CD14-positive monocyte (primary cell): Measurements from ENCODE around the gene BBS10. TPM values are rescaled to one million over a fixed set of nuclear protein-coding genes. Genes with fewer than 3 reads are reported as not detected.

Experiments
- DNase-seq, 3 donors: peaks; one replicate each; pipeline ENCODE4 v3.0.0-alpha.2; 2011 to 2022
- H2AFZ ChIP-seq: 2 replicates; pipeline ENCODE4 v1.6.0; 2012; ENCODE audit warnings: mild to moderate bottlenecking, low read depth, low read length, inconsistent platforms; ENCODE audit not compliant: insufficient read depth, poor library complexity, severe bottlenecking
- H3K27ac ChIP-seq, 2 donors: 1 replicate in 1 of 2; 2 replicates in 1 of 2; pipeline ENCODE4 v1.5.1; 2012 to 2013; ENCODE audit warnings: low read length in 2 of 2, control low read depth in 1 of 2, inconsistent platforms in 1 of 2, low read depth in 1 of 2, mild to moderate bottlenecking in 1 of 2
- H3K27me3 ChIP-seq, 2 donors: one replicate each; pipeline versions ENCODE4 v1.6.0 to v1.6.1; 2011 to 2013; ENCODE audit warnings: low read length in 2 of 2; ENCODE audit not compliant: control insufficient read depth in 2 of 2, insufficient read depth in 2 of 2
- H3K36me3 ChIP-seq, 2 donors: replicated peaks in 1 of 2; 1 replicate in 1 of 2; 2 replicates in 1 of 2; pipeline versions ENCODE4 v1.5.1 to v1.6.1; 2012 to 2013; ENCODE audit warnings: low read length in 2 of 2, control low read depth in 1 of 2, inconsistent platforms in 1 of 2, mild to moderate bottlenecking in 1 of 2; ENCODE audit not compliant: insufficient read depth in 2 of 2, control insufficient read depth in 1 of 2
- H3K4me1 ChIP-seq, 2 donors: 1 replicate in 1 of 2; 2 replicates in 1 of 2; pipeline versions ENCODE4 v1.5.1 to v1.6.1; 2012 to 2013; ENCODE audit warnings: low read length in 2 of 2, control low read depth in 1 of 2, inconsistent platforms in 1 of 2, mild to moderate bottlenecking in 1 of 2, moderate library complexity in 1 of 2; ENCODE audit not compliant: insufficient read depth in 2 of 2, control insufficient read depth in 1 of 2
- H3K4me2 ChIP-seq: replicated peaks from 2 replicates; pipeline ENCODE3; 2012; ENCODE audit warnings: low read length, moderate library complexity, mild to moderate bottlenecking; ENCODE audit not compliant: poor library complexity, severe bottlenecking; ENCODE audit errors: extremely low read depth
- H3K4me3 ChIP-seq, 3 experiments: fragments of 200-600 bp in 1 of 3; sonication (generic) in 1 of 3; replicated peaks in 1 of 3; 1 replicate in 2 of 3; 2 replicates in 1 of 3; pipeline ENCODE4 v1.5.1; 2011 to 2013; ENCODE audit warnings: low read length in 3 of 3, mild to moderate bottlenecking in 3 of 3, control low read depth in 2 of 3, low read depth in 2 of 3, inconsistent platforms in 1 of 3, moderate library complexity in 1 of 3
- H3K79me2 ChIP-seq: 2 replicates; pipeline ENCODE4 v1.6.0; 2012; ENCODE audit warnings: mild to moderate bottlenecking, control low read depth, inconsistent platforms, low read length, moderate library complexity; ENCODE audit not compliant: insufficient read depth
- H3K9ac ChIP-seq: 2 replicates; pipeline ENCODE4 v1.6.0; 2017; ENCODE audit warnings: low read length, mild to moderate bottlenecking; ENCODE audit not compliant: insufficient read depth, poor library complexity, severe bottlenecking
- H3K9me3 ChIP-seq, 2 donors: replicated peaks in 1 of 2; 1 replicate in 1 of 2; 2 replicates in 1 of 2; pipeline versions ENCODE4 v1.5.1 to v1.6.1; 2012 to 2013; ENCODE audit warnings: low read length in 2 of 2, control low read depth in 1 of 2; ENCODE audit not compliant: control insufficient read depth in 1 of 2, insufficient read depth in 1 of 2
- H4K20me1 ChIP-seq: 2 replicates; pipeline ENCODE4 v1.6.0; 2012; ENCODE audit warnings: mild to moderate bottlenecking, low read length, control low read depth, moderate library complexity; ENCODE audit not compliant: insufficient read depth
- H3K27ac Mint-ChIP-seq, 7 donors: one replicate each; pipeline ENCODE4 v1.8.0; 2020; ENCODE audit warnings: mild to moderate bottlenecking in 7 of 7, mixed read lengths in 7 of 7, moderate library complexity in 6 of 7, inconsistent platforms in 2 of 7
- H3K27me3 Mint-ChIP-seq, 3 donors: one replicate each; pipeline ENCODE4 v1.8.0; 2021 to 2022; ENCODE audit warnings: low read depth in 3 of 3, mild to moderate bottlenecking in 3 of 3, mixed read lengths in 3 of 3, moderate library complexity in 3 of 3, inconsistent platforms in 1 of 3
- H3K36me3 Mint-ChIP-seq, 2 donors: one replicate each; pipeline ENCODE4 v1.8.0; 2020; ENCODE audit warnings: mixed read lengths in 2 of 2, inconsistent platforms in 1 of 2, mild to moderate bottlenecking in 1 of 2
- H3K4me1 Mint-ChIP-seq: one replicate; pipeline ENCODE4 v1.8.0; 2020; ENCODE audit warnings: mild to moderate bottlenecking, mixed read lengths
- H3K4me3 Mint-ChIP-seq, 2 donors: one replicate each; pipeline ENCODE4 v1.8.0; 2020; ENCODE audit warnings: mild to moderate bottlenecking in 2 of 2, mixed read lengths in 2 of 2, moderate library complexity in 1 of 2
- H3K9me3 Mint-ChIP-seq, 7 donors: one replicate each; pipeline ENCODE4 v1.8.0; 2020 to 2022; ENCODE audit warnings: mixed read lengths in 7 of 7, mild to moderate bottlenecking in 6 of 7, moderate library complexity in 6 of 7, inconsistent platforms in 2 of 7
- WGBS: methylation state at CpG from one replicate; pipeline ENCODE4 v1.1.5; 2013; ENCODE audit warnings: missing lambda C conversion rate; ENCODE audit not compliant: insufficient coverage; 5-methylcytosine and 5-hydroxymethylcytosine counted together
- intact Hi-C, 2 donors: fragments of 100-400 bp; cut with micrococcal nuclease; formaldehyde crosslinking; loops; one replicate each; pipeline versions ENCODE4 v1.15.0 to v1.15.1; 2023
- polyA plus RNA-seq, 3 donors: library from polyadenylated mRNA; depleted of rRNA in 1 of 3; unstranded in 2 of 3; stranded (reverse) in 1 of 3; fragments of 300-500 nt in 2 of 3; fragments of >200 nt in 1 of 3; fragmentation: Illumina TruSeq in 2 of 3; gene quantifications; 1 replicate in 2 of 3; 2 replicates in 1 of 3; pipeline ENCODE4 v1.2.3, GENCODE V29; 2012 to 2021
- TF ChIP-seq, protein P1 (sequence below): fragments of 200-600 bp; IDR thresholded peaks from one replicate; pipeline ENCODE4 v1.8.0; 2022; ENCODE audit warnings: antibody characterized with exemption, mild to moderate bottlenecking

BBS10 gene
- polyA plus RNA-seq, 3 donors = 1.4 to 2.6 (median 1.8) TPM

DNA sequence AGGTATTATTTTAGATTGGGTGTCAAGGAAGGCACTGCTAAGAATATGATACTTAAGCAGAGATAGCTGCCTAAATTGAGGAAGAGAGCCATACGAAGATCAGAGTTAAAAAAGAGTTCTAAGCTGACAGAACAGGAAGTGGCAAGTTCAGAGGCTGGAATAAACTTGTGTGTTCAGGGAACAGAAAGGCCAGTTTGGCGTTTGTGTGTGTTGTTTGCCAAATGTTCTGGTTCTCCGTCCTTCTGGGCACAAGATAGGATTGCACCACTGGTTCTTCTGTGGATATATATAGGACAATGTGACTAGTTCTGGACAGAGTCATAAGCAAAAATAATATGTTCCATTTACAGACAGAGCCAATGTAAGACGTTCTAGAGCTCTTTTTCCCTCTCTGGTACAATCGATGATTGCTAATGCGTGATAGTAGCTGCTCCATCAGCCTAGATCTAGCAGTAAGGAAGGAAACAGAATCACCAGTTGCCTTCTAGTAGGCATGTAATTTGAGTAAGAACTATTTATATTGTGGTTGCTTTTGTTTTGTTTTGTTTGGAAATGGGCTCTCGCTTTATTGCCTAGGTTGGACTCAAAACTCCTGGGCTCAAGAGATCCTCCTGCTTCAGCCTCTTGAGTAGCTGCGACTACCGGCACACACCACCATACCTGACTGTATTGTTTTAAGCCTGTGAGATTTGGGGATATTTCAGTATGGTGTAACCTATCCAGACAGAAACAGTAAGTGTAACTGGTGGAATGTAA is 7.4 kb downstream of the BBS10 start:
- no peaks in the 10 kb centered on the region for H3K27me3 ChIP-seq
- Mint-ChIP-seq H3K36me3 (peaks cover 0 to 9% of the 10 kb centered on the region in 2 donors), H3K4me3 (no peak overlapping the region), H3K9me3 (peaks cover 0 to 4% (median 0%) of the 10 kb centered on the region in 7 donors), H3K4me1 (peaks cover 11% of the 10 kb centered on the region), H3K27me3 (peaks cover 0 to 4% (median 2%) of the 10 kb centered on the region in 3 donors), H3K27ac (peak overlapping the region in 2 of 7 donors; percentile 16 to 22)
- H3K4me1 ChIP-seq = no peaks in the 10 kb centered on the region
- H3K9ac ChIP-seq = no peak overlapping the region
- H3K27ac ChIP-seq = no peak overlapping the region
- H3K36me3 ChIP-seq = no peaks in the 10 kb centered on the region
- H2AFZ ChIP-seq = no peak overlapping the region
- DNase-seq = peak; percentile 11 to 26 (median 12)
- H3K79me2 ChIP-seq = no peaks in the 10 kb centered on the region
- intact Hi-C loops = loop anchor here (10.0 kb wide), 2 partner anchors 114 to 256 kb away; partner anchors contain the start of gene NAP1L1 (in 1 of the 2)
- H3K4me2 ChIP-seq = no peak overlapping the region
- TF ChIP-seq, protein P1, sequence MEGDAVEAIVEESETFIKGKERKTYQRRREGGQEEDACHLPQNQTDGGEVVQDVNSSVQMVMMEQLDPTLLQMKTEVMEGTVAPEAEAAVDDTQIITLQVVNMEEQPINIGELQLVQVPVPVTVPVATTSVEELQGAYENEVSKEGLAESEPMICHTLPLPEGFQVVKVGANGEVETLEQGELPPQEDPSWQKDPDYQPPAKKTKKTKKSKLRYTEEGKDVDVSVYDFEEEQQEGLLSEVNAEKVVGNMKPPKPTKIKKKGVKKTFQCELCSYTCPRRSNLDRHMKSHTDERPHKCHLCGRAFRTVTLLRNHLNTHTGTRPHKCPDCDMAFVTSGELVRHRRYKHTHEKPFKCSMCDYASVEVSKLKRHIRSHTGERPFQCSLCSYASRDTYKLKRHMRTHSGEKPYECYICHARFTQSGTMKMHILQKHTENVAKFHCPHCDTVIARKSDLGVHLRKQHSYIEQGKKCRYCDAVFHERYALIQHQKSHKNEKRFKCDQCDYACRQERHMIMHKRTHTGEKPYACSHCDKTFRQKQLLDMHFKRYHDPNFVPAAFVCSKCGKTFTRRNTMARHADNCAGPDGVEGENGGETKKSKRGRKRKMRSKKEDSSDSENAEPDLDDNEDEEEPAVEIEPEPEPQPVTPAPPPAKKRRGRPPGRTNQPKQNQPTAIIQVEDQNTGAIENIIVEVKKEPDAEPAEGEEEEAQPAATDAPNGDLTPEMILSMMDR = no peak
- H3K4me3 ChIP-seq = no peak overlapping the region
- H4K20me1 ChIP-seq = no peaks in the 10 kb centered on the region
- H3K9me3 ChIP-seq = no peaks in the 10 kb centered on the region
- WGBS = 14% methylated on average over 2 of the region's 9 CpGs

DNA sequence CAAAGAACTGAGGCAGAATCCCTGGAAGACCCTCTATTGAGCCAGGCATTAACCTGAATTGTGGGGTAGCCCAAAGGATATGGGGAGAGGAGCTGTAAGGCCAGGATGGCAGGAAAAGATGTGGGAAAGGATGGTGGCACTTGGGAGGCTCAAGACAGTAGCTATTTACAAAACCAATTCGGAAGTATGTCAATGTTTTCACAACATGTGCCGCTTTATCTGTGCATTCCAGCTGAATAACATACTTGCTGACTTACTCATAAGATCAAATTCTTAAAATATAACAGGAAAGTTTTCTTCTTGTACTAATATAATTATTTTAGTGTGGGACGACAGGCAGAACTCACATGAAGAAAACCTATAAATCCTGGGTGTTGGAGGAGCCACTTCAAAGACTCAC is 10.6 kb downstream of the BBS10 start:
- peak overlapping the region in 1 of 7 donors; percentile 81 for H3K27ac Mint-ChIP-seq
- H3K4me1 ChIP-seq = no peaks in the 10 kb centered on the region
- no peaks in the 10 kb centered on the region for H3K36me3 ChIP-seq
- TF ChIP-seq, protein P1 = no peak
- H3K4me1 Mint-ChIP-seq = peaks cover 11% of the 10 kb centered on the region
- no peak overlapping the region for H2AFZ ChIP-seq
- H3K36me3 Mint-ChIP-seq = no peaks in the 10 kb centered on the region
- H3K9ac ChIP-seq = no peak overlapping the region
- DNase-seq = no peak
- intact Hi-C loops = no loop called here
- no CpG with 5 or more reads among the region's 3 CpGs for WGBS
- H3K9me3 ChIP-seq = no peaks in the 10 kb centered on the region
- H3K79me2 ChIP-seq = no peaks in the 10 kb centered on the region
- H4K20me1 ChIP-seq = no peaks in the 10 kb centered on the region
- peaks cover 0 to 6% (median 0%) of the 10 kb centered on the region in 7 donors for H3K9me3 Mint-ChIP-seq
- H3K27ac ChIP-seq = no peak overlapping the region
- H3K27me3 ChIP-seq = no peaks in the 10 kb centered on the region
- no peak overlapping the region for H3K4me3 ChIP-seq
- no peak overlapping the region for H3K4me3 Mint-ChIP-seq
- H3K27me3 Mint-ChIP-seq = peaks cover 0 to 5% (median 4%) of the 10 kb centered on the region in 3 donors
- no peak overlapping the region for H3K4me2 ChIP-seq
